NCI-H526 (cell line): ENCODE measurements around the gene RUNX2.

Experiments
- DNase-seq, 2 experiments: peaks; one replicate each; lab custom pipeline; 2025; lab: John Stamatoyannopoulos, UW

The RUNX2 gene

DNA sequence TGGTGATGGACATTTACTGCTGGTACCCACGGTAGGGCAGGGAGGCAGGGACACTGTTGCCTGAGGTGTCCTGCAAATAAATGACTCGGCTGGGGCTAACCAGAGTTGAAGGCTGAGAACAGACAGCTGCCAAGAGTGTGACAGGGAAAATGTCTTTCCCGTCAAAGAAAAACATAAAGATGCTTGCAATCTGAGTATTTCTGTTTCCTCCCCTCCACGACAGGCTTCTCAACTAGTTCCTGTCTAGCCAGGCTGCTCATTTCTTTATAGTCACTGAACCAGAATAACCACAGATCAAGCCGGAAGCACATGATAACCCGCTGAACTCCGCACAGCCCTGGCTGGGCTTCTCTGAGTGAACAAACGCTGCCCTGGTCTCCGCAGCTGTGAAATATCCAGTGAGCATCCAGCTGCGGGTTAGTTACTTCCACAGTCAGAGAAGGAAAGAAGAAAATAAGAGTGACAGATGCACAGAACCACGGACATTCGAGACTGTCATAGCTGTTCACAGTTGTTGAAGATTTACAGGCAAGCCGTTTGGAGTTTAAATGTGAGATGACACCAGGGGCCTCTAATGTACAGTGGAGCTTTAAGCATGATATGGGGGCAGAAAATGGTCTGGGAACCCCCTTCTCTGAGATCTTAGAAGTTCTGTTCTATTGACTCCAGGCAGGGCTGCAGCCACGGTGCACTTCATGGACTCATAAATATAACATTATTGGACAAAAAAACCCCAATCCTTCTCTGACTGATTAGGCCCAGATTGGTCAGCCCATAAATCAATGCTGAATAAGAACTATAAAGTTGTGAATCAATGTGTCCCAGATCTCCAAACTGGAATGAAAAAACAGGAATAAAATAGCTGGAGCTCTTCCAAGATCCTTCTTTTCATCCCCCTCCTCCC, 349.5 kb downstream of the RUNX2 start:
- peak; percentile 33 to 72 for DNase-seq

DNA sequence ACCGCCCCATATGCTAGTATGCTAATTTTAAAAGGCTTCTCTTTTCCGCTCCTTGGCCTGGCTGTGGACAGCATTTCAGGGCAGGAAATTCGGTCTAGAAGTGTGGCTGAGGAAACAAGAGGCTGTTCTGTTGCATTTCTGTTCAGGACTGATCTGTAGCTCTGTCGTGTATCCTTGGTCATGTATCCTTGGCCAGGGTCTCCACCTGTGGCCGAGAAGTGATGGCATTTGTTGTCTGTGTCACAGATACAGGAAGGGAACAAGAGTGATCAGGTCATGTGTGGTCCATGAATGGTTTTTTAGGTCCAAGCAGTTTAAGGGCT, 350.1 kb downstream of the RUNX2 start:
- no peak for DNase-seq

DNA sequence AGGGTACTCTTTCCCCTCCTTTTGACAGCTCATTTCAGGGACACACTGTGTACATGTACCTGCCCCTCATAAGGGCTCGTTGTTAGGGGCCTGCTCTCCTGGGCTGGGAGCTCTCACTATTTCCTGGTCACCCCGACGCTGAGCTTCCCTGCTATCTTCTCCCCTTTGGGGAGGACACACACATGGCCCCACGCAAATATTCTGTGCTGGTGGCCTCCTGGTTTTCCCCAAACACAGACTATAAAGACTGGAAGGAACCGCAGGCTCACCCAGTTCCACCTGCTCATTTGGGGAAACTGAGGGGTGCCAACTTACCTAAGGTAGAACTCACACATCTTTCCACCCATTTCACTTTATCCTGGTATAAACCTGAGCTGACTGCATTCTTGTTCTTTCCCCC, 351.0 kb downstream of the RUNX2 start:
- no peak for DNase-seq

DNA sequence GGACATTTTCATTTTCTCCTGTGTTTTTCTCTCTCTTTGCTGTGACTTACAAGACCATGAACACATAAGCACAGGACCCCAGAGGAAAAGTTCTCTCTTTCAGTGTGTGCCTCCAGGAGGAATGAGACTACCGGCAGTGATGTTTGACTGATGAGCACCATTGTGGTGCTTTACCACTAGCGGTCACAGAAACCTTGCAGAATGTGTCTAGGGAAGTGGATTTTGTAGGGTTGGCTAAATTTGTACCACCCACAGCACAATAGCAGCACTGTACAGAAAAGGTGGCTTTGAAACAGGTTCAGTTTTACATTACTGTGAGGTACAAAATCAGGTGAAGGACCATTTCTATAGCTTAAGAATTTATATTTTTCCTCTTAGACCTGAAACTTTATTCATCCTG, 351.5 kb downstream of the RUNX2 start:
- DNase-seq: no peak

DNA sequence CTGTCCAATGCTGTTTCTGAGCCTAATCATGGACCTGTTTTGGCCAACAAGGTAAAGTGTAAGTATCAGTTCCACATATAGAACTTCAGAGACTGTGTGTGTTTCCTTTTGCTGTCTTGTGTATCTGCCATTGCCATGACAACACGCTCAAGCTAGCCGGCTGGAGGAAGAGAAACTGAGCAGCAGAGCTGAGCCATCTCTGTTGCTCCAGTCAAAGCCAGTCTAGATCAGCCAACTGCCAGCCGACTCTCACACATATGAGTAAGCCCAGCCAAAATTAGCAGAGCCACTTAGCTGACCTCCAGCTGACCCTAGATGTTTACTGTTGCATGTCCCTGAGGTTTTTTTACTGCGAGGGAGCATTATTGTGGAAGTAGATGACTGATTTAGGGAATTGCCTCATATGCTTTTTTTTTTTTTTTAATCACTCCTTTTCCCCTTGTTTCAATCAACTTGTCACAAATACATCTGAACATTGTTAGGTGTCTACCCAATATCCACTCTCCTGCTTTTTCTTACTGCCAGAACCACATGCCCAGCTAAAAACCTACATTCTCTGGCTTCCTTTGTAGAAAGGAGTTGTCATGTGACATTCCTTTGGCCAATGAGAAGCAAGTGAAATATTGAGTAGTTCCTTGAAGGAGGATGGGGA, 353.9 kb downstream of the RUNX2 start:
- no peak for DNase-seq

DNA sequence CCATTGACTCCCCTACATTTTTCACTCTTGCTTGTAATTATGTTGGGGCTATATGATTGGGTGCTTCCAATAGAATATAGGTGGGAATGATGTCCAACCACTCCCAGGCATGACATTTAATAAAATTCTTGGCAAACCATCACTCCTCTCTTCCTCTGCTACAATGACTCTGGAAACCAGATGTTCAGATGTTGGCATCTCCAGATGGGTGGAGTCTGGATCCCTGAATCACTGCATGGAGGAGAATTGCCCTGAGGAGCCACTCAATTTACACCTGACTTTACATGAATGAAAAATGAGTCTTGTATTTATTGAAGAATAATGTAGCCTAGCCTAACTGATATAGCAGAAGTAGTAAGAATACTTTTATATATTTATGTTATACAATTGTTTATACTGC, 356.3 kb downstream of the RUNX2 start:
- no peak for DNase-seq

DNA sequence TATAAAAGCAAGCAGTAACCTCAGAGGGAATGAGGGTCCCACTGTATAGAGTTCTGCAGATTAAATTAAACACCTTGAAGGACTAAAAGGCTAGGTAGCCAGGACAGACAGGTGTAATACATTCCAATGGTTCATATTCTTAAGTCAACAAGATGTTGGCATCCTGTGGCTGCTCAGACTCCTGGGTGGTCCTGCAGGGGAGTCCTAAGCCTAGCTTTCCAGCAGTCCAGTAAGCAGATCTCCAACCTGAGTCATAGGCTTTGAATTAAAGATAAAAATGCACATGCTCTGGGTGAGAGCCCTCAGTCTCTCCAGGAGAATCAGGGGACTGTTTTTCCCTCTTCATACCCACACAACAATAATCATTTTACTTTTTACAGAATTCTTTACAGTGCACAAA, 356.9 kb downstream of the RUNX2 start:
- no peak for DNase-seq

DNA sequence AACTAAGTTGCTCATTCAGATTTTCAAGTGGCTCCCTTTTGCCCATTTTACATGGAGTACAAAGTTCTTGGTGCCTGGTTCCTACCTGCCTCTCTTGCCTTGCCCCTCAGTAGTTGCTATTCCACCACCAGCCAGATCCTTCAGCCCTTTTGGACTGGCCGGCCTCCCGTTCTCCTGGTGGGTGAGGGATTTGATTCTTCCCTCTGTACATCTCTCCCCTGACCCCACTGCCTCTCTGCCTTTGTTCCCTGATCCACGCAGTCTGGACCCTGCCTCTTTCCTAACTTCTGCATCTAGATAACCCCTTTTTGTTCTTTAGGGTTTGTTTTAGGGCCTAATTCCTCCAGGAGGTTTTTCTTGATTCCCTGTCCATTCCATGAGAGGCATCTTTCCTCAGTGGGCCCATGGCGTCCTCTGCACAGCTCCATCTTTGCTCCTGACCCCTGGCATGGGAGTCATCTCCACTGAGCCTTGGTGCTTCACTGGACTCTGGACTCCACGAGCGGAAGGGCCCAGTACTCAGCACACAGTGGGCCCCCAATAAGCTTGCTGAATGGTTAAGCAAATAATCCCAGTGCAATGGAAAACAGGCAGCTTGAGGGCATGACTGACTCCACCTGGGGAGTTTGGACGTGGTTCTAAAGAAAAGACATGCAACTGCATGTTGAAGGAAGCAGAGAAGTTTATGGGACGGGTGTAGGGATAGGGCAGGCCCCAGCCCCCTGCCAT, 358.9 kb downstream of the RUNX2 start:
- DNase-seq: no peak

DNA sequence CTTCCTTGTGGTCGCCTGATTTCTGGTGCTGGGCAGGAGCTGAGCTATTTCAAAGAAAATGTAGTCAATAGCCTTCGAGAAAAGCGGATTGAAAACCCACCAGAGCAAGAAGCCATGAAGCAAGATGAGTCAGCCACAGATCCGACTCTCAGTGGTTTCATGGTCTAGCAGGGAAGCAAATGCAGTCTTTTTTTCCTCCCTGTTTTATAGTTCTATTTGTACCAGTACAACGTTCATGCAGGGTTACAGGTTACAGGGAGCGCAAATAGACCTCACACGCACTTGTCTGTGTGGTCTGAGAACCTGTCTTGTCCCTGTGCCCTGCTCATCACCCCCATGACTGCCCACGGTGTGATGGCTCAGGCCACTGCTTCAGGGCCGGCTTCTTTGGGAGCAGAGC, 359.4 kb downstream of the RUNX2 start:
- DNase-seq: no peak

DNA sequence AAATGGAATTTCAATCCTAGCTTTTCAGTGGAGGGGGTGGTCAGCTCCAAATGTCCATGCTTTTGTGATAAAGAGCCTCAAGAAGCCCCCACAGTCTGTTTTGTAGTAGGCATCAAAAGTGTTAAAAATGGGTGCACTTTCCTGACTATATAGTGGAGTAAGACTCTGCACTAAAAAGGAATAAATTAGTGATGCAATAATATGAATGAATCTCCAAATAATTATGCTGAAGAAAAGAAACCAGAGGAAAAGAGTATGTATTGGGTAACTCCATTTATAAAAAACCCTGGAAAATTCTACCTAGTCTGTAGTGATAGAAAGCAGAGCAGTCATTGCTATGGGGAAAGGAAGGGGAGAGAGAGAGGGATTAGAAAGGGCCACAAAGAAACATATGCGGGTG, 360.1 kb downstream of the RUNX2 start:
- DNase-seq: no peak

DNA sequence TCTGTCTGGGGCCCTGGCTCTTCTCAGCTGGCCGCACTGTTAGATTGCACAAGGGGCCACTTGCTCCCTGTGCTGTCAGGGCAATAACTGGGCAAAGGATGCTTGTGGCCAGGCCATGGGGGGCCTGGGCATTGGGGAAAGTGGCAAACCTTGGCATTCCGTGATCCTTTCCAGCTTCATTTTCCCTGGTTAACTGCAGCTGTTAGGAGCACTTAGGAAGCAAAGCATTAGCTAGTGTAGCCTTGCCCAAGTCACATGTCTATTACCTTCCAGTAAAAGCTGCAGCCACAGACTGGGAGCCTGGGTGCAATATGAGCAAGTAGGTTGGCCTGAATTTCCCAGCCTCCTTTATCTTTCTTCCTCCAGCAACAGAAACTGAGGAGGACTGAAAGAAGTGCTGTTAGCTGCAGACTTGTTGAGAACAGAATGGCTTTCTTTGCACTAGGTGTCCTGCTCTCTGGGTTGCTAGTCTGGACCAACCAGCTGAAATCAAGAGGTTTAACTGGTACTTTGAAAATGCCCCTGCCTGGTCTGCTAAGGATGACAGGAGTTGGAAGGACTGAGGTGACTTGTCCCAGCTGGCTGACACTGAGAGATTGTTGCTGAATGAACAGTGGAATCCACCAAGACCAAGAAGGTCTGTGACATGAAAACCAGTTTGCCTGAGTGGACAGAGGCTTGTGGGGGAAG, 361.9 kb downstream of the RUNX2 start:
- DNase-seq: no peak

DNA sequence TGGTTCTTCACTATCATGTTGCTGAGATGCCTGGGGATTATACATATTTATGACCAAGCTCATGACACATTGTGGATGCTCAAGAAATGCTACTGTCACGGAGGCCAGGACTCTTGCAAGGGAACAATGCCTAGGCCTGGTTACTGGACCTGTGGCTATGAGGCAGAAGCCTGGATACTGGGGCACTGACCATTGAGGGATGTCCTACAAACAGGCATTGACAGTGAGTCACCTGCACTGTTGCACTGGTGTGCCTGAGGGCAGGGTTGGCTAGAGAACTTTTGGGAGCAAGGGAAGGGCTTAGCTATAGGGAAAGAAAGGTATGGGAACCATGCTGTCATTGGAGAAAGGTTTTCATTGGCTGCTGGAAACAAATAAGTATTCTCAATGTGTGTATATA, 362.7 kb downstream of the RUNX2 start:
- no peak for DNase-seq

DNA sequence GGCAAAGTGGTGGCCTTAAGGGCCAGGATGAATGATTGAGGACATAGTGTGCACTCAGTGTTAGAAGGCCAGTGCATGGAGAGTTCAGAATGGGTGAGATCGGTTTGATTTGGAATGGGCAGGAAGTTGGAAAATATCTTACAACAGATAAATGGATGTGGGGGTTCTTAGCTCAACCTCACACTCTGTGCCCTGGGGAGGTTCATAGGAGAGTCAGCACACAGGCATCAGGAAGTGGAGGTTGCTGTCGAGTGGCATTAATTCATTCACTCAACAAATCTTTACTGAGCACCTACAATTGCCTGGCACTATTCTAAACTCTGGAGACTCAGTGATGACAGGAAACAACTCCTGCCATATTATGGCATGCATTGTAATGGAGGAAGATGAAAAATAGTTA, 363.3 kb downstream of the RUNX2 start:
- DNase-seq: no peak

DNA sequence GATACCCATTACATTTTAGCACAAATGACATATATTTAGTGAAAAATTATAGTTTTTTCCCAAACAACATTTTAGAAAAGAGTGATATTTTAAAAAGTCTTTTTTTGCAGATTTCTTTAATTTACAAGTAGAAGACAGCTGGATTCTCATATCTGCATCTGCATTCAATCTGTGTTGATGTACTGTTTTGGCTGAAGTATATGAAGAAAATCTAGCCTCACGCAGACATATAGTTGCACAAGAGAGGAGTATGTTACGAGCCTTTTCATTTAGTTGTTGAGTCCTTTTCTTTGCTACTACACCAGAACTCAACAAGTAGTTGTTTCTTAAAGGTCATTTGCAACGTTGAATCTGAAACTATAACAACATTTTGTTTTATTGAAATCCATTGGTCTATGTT, 363.9 kb downstream of the RUNX2 start:
- DNase-seq: no peak

DNA sequence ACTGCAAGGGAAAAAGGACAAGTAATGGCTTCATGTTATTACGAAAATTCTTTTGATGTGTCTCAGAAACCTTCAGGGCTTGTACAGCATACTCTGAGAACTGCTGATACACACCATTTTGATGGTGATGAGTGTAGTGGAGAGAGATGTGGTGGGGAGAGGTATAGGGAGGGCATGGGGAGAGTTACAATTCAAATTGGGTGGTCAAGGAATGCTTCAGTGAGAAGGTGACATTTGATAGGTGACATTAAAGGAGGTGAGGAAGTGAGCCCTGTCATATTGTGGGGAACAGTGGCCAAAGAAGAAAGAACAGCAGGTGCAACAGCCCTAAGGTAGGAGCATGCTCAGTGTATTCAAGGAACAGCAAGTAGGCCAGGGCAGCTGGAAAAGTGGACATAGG, 368.6 kb downstream of the RUNX2 start:
- no peak for DNase-seq

DNA sequence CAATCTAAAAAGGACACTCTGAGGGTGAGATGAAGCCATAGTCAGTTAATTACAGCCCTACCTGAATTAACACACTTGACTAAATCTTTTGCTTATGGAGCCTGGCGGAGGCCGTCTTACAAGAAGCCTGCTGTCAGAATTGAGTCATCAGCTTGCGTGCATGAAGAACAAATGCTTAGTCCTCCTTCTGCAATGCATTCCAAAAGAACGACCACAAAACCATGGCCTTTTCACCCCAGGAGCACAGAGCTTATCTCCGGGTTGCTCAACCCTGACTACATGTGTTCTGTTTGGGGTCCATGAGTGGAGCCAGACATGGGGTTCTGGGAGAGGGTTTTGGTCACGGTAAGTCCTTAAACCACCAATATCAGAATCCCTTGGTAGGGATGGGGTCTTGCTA, 369.5 kb downstream of the RUNX2 start:
- DNase-seq: no peak

DNA sequence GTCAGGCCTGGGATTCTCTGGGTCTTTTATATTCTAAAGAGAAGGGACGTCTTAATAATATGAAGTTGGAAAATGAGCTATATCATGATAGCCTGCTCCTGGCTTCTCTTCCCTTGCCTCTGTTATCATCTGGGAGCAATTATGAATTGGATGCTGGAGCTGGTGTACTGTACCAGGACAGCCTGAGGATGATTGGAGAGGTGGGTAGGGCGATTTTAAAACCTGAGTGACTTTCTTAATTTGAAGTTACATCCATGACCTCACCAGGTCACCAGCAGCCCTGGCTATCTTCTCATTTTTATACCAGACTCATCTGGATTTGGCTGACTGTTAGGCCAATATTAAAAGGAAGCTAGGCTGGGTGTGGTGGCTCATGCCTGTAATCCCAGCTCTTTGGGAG, 369.9 kb downstream of the RUNX2 start:
- no peak for DNase-seq

DNA sequence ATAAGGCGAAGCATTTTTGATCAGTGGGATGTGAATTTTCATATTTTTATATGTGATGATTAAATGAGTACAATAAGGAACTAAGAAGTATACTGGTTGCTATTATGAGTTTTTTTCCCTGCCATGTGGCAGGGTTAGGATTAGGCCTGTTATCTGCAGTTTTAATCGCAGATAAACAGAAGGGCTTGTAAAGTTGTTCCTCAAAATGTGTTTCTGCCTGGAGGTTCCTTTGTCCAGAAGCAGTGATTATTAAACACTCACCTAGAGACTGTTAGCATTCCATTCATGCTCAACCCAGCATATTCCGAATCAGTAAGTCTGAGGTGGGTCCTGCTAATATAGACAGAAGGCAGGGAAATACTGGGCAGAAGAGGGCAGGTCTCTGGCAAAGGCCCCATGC, 371.5 kb downstream of the RUNX2 start:
- DNase-seq: no peak

DNA sequence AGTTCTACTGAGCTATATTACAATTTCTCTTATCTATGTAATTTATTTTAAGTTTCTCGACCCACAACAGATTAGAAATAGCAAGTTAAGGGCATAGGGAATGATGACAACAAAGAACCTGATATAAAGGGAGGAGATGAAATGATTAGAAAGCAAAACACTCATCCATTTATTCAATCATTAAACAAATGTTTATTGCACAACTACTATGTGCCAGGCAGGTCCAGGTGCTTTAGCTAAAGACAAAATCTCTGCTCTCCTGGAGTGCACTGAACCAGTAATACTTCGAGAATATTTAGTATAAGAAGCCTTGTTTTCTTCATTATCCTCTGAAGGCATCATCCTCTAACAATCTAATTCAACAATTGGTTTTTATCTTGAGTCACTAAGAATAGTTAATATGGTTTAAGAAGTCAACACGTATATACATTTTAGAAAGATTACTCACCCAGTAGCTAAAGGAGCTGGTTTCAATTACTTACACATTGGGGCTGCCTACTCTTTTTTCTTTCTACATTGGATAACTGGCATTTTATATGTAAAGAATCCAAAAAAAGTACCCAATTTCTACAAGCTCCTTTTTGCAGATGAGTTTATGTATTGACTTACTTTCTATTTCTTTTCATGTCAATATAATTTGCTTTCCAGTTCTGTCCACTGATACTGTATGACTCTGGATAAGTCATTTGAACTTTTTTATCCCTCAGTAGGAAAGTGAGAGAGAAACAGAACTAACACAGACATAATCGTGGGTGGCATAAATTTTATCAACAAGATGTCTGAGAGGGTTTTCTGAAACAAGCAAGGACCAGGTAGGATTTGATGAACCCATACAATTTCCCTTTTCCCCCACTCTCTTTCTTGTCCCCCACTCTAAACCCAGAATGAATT, 375.0 kb downstream of the RUNX2 start:
- no peak for DNase-seq

DNA sequence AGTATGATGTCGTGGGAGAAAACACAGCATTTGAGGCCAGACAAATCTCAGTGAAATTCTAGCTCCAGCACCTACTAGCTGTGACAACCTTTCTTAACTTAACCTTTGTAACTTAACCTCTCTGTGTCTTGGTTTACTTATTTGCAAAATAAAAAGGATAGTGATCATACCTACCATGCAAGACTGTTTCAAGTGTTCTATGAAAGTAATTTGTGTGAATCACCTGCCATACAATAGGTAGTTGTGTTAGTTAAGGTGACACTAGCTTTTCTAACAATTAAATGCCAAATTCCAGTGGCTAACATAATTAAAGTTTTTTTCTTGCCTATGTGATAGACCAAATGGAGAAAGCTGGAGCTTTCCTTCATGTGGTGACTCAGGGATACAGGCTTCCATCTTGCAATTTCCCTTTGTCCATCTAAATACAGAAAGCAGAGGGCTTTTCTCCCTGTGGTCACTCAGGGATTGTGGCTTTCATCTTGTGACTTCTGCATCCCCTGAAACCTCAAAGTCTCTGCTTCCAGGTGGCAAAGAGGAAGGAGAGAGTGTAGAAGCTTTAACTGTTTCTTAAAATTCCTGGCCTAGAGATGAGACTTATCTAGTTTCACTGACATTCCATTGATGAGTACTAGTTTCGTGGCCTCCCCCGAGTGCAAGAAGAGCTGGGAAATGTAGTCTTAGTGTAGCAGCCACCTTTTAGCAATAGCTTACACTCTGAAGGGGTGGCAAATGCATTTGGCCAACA, 376.1 kb downstream of the RUNX2 start:
- DNase-seq: no peak
